ENCODE measurements around the gene GADD45A.

DNA sequence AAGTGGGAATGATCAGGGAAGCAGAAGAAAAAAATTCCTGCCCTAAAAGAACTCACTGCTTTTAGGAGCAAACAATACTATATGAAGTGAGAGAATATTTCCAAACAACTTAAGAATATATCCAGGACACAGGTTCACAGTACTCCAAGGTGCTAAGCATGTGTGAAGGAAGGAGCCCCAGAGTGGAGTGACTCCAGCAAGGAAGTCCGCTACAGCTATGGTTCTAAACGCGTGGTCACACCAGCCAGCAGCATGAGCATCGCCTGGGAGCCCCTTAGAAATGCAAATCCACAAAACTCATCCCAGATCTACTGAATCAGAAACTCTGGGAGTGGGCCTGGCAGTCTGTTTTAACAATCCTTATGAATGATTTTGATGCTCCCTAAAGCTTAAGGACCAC lies 36.1 kb downstream of the GADD45A start:
- TF ChIP-seq, protein P1, sequence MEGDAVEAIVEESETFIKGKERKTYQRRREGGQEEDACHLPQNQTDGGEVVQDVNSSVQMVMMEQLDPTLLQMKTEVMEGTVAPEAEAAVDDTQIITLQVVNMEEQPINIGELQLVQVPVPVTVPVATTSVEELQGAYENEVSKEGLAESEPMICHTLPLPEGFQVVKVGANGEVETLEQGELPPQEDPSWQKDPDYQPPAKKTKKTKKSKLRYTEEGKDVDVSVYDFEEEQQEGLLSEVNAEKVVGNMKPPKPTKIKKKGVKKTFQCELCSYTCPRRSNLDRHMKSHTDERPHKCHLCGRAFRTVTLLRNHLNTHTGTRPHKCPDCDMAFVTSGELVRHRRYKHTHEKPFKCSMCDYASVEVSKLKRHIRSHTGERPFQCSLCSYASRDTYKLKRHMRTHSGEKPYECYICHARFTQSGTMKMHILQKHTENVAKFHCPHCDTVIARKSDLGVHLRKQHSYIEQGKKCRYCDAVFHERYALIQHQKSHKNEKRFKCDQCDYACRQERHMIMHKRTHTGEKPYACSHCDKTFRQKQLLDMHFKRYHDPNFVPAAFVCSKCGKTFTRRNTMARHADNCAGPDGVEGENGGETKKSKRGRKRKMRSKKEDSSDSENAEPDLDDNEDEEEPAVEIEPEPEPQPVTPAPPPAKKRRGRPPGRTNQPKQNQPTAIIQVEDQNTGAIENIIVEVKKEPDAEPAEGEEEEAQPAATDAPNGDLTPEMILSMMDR (IDR thresholded peaks at IDR 0.05): no peak
- no peak for TF ChIP-seq POLR2A (IDR thresholded peaks at IDR 0.05)

Data from right lobe of liver (tissue), 4 donors.